Measurements from ENCODE around the gene SLC36A3.
"Not testable (repeated sequence)": the region's sequence is repeated elsewhere in the genome, so short reads cannot be mapped to it uniquely, and the experiment has no call there.

SLC36A3 gene

GRCh38 chr5:151303666-151304065, at the start of gene SLC36A3:
TSS of gene SLC36A3 (minus strand) at chr5:151303766. CDS start at chr5:151303354, 412 bp downstream.
- ATAC-seq = no peak

DNA sequence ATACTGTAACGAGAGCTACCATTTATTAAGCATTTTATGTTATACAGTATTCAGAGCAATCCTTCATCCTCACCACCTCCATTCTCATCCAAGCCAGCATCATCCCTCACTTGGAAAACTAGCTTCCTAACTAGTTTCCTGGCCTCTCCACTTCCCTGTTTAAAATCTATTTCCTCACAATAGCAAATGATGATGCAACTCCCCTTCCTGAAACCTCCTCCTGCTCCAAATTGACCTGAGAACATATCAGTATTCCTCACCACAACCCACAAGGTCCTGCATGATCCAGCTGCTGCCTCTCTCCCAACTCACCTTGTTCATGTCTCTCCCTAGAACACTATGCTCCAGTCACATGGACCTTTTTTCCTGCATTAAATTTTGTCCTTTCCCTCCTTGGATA, 48.1 kb upstream of the SLC36A3 start:
- ATAC-seq (no peak), DNase-seq (no peak)

More at GRCh38 chr5:151303666-151304065, at the start of gene SLC36A3:
- DNase-seq = no peak

DNA sequence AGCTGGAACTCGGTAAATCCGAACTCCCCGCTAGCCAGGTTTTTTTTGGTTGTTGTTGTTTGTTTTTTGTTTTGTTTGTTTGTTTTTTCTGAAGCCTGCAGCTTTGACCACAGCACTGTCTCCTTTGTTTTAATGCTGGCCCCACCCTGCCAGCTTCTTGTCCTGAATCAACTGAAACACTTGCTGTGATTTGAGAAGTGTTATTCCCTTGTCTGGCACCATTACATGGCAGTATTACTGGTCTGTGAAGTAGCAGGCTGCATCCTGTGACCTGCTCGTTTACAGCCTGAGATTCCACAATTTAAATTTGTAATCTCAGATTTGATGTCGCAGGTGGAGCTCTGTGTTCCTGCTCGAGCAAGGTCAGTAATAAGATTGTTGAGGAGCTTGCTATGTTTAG, 45.2 kb upstream of the SLC36A3 start:
- DNase-seq (no peak), ATAC-seq (no peak)

GRCh38 chr5:151347369-151347768, 43.8 kb upstream of the SLC36A3 start, which contains the start of gene SLC36A2:
TSS of gene SLC36A2 (minus strand) at chr5:151347559. CDS start at chr5:151347460, 99 bp downstream.
- no peak for ATAC-seq
- DNase-seq = no peak

DNA sequence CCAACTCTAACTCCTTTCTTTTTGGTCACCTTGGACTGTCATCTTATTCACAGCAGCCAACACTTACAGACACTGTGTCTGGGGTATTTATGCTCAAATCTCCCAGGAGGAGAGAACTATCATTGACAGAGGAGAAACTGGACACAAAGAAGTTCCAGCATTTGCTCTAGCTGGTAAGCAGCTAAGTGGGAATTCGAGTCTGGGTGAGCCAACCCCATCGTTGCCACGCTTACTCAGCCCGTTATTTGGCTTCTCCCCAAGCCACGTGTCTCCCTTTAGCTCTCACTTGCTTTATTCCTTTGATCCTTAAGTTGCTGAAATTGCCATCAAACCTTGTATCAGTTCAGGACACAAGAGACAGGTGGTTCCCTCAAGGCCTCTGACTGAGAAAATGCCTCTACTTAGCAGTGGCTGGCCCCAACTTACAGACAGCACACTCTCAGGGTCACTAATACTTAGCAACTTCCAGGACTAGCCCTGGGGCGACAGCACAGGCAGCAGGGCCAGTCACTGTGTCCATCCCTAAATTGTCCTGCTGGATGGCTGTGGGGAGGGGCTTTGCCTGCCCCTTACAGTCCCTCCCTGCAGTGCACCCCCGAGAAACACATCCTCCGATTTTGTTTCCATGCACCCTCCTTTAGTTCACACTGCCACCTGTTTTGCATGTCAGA, 42.4 kb upstream of the SLC36A3 start:
- no peak for DNase-seq
- no peak for ATAC-seq

- no peak for ATAC-seq
- no peak for DNase-seq
These were observed 41.7 kb upstream of the SLC36A3 start for GRCh38 chr5:151345187-151345807.

DNA sequence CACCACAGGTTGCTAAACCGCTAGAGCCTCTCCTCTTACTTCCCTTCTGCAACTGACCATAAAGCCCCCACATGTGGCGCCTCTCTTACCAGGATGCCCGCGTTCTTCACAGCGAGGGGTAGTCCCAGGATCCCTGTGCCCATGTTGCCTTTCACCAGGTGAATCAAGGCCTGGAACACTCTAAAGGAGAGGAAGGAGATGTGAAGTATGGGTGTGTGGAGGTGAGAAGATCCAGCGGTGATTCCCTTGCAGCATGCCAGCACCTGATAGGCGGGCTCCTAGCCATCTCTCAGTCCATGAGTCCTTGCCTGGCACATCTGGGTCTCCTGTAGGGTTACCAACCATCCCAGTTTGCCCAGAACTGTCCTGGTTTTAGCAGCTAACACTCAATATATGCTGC, 40.5 kb upstream of the SLC36A3 start:
- DNase-seq = no peak
- ATAC-seq = no peak

GRCh38 chr5:151340004-151340403, 36.4 kb upstream of the SLC36A3 start:
- DNase-seq (no peak), ATAC-seq (no peak)

DNA sequence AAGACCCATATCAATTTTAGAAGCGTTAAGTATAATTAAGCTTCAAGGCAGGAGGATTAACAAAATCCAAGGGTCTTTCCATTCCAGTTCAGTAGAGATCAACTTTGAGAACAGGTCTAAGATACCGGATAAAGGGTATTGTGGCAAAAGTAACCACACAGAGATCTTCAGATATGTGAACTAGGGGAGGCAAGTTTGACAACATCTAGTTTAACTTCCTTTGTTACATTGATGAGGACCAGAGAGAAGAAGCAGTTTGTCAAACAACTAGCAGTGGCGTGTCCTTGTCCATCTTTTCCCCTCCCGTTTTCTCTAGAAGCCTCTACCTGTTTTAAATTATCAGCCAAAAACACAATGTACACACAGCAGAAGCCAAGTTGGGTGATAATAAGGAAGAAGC, 35.2 kb upstream of the SLC36A3 start:
- ATAC-seq (no peak), DNase-seq (no peak)

DNA sequence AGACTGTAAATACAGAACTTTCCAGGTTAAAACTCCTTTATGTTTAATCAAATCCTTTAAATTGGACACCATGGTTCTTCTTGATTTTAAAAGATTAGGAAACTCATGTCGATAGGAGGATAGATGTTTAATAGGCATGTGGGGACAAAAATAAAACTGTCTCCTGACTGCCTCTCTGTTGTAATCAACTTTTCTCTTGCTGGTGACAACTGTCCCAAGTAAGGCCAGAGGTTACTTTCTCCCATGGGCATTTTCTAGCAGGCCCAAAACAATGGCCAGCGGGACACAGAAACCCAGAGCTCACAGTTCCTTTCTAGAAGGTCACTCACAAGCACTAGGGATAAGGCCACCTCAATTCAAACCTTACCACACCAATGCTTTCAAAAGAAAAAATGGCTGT, 29.3 kb upstream of the SLC36A3 start:
- DNase-seq (no peak), ATAC-seq (no peak)

DNA sequence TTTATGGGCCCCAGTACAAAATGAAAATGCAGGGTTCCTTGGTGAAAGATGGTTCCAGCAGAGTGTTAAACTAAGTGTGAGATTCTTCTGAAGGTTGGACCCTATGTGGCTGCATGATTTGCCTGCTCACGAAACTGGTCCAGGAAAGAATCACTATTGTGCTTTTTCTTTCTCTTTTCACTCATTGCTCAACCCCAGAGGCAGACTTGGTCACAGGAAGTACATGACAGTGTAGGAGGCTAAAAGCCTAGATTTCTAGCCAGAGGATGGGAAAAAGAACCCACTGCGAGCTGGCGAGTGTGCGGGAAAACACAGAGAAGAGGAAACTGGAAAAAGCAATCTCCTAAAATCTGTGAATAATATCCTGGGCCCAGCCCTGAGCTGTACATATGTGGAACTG, 25.2 kb upstream of the SLC36A3 start:
- DNase-seq = no peak
- no peak for ATAC-seq

DNA sequence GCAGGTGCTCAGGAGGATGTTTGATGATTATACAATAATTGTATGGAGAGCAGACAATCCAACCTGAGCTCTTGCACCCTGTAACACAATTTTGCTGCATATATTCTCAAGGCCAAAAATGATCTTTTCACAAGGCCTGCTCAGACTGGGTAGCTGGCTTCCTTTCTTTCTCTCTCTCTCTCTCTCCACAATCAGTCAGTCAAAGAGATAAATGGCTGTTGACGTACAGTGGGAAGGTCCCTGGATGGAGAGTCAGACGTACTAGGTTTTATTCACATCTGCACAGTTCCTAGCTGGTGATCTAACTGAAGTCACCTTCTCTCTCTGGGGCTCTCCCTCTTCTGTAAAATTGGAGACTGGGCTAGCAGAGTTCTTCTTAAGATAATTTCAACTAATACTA, 24.0 kb upstream of the SLC36A3 start:
- no peak for DNase-seq

GRCh38 chr5:151326266-151326665, 22.7 kb upstream of the SLC36A3 start:
- DNase-seq (no peak), ATAC-seq (no peak)

More for the DNA sequence above, 24.0 kb upstream of the SLC36A3 start:
- ATAC-seq = no peak

GRCh38 chr5:151320481-151320880, 16.9 kb upstream of the SLC36A3 start:
- ATAC-seq = no peak
- DNase-seq = no peak

DNA sequence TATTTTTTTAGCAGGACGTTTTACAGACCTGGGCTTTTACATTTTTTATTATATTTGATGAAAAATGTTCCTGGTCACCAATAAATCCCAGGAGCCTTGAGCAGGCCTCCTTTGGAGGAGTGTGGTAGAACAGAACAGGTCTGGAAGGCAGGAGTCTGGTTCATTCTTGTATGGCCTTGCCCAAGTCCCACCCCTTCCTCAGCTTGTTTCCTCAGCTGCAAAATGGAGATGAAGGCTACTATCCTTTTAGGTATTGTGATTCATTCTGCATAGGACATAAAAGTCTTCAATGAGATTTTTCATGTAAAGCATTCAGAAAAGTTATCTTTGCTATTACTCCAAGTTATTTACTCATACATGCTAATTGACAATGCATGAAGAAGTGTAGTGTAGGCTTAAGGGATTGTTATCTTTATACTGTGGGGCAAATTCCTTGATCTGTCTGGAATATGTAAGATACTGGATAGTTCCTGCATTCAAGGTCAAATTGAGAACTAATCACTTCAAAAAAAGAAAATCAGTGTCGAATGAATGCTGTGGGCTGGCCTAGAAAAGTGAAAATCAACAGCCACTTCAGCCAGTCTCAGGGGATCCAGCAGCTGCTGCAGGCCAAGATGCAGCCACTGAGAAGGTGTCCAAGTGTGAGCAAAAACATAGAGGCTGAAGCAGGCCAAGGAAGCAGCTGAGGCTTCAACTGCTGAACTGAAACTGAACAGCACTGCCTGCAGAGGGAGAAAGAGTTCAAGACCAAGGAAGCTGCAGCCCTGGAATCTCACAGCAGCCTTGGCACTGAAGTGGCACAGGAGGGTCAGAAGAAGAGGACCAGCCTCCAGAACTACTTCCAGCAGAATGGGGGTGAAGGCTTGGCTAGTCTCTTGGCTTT, 15.5 kb upstream of the SLC36A3 start:
- ATAC-seq (no peak), DNase-seq (no peak)

- ATAC-seq = no peak
- no peak for DNase-seq
These were observed 14.3 kb upstream of the SLC36A3 start for GRCh38 chr5:151317871-151318270.

- DNase-seq (peak; percentile 81), ATAC-seq (peak; percentile 62)
These were observed 12.5 kb upstream of the SLC36A3 start for GRCh38 chr5:151315998-151316597.

DNA sequence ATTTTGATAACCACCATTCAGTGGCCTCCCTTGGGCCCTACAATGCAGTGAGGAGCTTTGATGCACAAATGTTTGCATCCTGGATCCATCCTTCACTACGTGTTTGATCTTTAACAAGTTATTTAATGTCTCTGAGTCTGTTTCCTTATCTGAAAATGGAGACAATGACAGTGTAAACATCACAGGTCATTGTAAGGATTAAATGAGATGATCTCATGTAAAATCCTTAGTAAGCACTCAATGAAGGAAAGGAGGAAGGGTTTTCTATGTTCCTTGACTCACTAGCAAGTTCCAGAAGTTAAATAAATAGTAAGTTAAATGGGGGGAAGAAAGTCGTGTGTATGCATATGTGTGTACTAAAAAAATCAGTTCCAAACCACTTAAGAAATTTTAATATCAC, 9.8 kb upstream of the SLC36A3 start:
- no peak for DNase-seq
- ATAC-seq = no peak

DNA sequence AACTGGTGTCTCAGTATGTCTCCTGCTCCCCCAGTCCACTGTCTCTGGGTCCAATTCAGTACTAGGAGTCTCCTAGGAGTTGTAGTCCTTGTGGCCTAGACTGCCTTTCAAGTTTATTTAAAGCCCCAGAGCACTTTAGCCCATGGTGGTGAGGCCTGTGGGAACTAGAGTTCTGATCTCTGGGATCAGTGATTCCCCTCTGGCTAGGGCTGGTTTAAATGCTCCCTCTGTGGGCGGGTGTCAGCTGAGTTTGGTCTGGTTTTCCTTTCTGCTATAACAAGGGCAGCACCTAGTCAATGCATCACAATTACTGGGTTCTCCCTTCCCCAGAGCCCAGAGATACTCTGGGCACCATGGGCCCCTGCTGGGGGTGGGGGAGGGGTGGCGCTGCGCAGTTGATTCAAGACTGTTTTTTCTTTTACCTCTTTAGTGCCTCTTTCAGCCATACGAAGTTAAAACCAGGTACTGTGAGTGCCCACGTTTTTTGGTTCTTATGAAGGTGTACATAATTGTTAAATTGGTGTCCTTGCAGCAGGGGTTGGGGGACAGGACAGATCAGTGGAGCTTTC, 9.3 kb upstream of the SLC36A3 start:
- DNase-seq (no peak), ATAC-seq (no peak)

DNA sequence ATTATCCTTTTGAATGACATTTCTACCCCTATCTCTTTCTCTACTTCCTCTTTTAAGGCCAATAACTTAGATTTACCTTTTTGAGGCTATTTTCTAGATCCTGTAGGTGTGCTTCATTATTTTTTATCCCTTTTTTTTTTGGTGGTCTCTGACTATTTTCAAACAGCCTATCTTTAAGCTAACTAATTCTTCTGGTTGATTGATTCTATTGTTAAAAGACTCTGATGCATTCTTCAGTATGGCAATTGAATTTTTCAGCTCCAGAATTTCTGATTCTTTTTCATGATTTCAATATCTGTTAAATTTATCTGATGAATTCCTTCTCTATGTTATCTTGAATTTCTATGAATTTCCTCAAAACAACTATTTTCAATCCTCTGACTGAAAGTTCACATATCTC, 7.4 kb upstream of the SLC36A3 start:
- no peak for ATAC-seq
- DNase-seq = no peak

- not testable (repeated sequence) for DNase-seq, ATAC-seq
These were observed 6.3 kb upstream of the SLC36A3 start for GRCh38 chr5:151309821-151310220.

GRCh38 chr5:151309266-151309665, 5.7 kb upstream of the SLC36A3 start:
- ATAC-seq, DNase-seq: not testable (repeated sequence)
